Peyer's patch (tissue), 4 donors: ENCODE data around the gene LAMA4.

ENCODE experiments used
- CTCF ChIP-seq, 6 experiments: fragments of 450-650 bp in 4 of 6; fragments of 200-600 bp in 2 of 6; sonication (generic) in 1 of 6; IDR thresholded peaks; one replicate each; pipeline ENCODE4 v1.5.1; 2017 to 2019; ENCODE audit warnings: antibody characterized with exemption in 6 of 6, mild to moderate bottlenecking in 3 of 6, moderate library complexity in 1 of 6
- POLR2A ChIP-seq, 2 donors: fragments of 450-650 bp; IDR thresholded peaks; one replicate each; pipeline ENCODE4 v1.5.1; 2017; ENCODE audit warnings: antibody characterized with exemption in 2 of 2, mild to moderate bottlenecking in 2 of 2, moderate library complexity in 2 of 2

- TF ChIP-seq CTCF (IDR thresholded peaks at IDR 0.05) (no peak), POLR2A (IDR thresholded peaks at IDR 0.05) (no peak)
These were observed 4.4 kb upstream of the LAMA4 start for GRCh38 chr6:112258642-112259336.
